HG03460 (cell line): ENCODE data around the gene CRIP1.

Experiments used
- ATAC-seq: cut with Tn5 transposase; IDR thresholded peaks from one replicate; pipeline ENCODE4 v1.9.1; 2021; ENCODE audit not compliant: unreplicated experiment

CRIP1 gene

GRCh38 chr14:105492031-105492970 lies 5.6 kb downstream of the CRIP1 start:
- ATAC-seq = no peak

DNA sequence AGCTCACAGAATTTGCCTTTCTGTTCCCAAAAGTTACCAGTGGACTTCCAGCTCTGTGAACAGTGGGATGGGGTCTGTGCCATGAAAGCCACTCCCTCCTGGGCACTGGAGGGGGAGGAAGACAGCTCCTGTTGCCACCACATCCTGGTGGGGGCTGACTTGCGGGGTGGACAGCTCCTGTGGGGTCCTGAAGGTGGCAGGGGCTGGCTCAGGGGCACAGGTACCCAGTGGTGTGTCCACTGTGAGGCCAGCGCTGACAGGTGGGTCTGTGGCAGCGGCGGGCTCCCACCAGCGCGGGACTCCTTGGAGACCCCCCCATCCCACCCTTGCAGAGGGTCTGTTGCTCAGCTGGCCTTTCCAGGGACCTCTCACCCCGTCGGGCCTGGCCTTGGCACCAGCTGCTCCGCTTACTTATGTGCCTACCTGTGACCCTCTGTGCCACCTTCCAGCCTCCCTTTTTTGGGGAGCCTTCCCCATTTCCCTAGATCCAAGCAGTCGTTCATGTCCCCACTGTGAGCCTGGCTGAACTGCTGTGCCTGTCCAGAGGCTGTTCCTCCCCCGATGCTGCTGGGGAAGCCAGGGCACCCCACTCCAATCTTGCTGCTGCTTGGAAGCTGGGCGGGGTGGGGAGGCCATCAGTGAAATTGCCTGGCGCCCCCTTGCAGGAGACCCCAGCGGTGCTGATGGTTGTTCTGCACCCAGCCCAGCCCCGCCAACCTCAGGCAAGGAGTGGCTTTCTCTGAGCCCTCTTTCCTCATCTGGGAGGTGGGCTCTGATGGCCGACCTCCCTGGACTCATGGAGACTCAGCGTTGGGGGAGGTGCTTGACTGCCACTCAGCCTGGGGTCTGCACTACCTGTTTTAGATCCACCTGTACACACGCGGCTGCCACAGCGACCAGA lies 6.5 kb downstream of the CRIP1 start:
- ATAC-seq = no peak

DNA sequence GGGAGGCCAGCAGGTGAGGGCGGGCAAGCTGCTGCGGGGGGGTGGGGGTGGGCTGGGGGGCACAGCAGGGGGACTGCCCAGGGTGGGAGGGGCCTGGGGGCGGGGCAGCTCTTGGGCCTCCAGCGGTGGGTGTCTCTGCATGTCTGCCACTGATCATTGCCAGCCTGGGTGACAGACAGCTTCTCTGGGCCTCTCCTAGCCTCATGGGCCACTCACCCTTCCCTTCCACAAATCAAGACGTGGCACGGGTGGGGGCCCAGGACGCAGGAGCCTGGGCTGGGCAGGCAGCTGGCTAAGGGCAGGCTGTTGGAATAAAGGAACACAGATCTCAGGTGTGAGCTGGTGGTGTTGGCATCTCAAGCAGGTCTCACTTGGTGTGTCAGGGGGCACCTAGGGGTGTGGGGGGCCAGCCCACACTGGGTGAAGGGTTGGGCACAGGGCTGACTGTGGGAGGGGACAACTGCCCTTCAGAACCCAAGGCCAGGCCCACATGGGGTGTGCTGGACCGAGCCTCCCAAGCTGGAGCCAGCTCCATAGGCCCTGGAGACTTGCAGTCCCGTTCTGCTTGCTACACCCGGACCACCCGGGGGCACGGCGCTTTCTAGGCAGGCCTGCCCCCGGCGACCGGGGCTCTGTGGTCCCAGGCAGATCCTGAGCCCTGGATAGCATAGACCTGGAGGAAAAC lies 7.4 kb downstream of the CRIP1 start:
- ATAC-seq = no peak

DNA sequence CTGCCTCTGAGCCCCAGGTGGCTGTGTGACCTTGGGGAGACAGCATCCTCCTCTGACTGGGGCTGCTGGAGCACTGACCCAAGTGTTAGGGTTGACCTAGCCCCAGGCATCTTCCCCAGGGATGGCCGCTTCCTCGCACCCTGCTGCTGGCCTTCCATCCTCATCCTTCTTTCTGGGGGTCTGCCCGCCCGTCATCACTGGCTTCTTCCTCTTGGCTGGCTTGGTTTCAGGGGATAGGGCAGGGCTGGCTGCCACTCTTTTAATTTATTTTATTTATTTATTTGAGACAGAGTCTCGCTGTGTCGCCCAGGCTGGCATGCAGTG lies 7.9 kb downstream of the CRIP1 start:
- ATAC-seq = no peak

- ATAC-seq = no peak
Observed at GRCh38 chr14:105495101-105495989, 8.7 kb downstream of the CRIP1 start.

GRCh38 chr14:105495990-105496830 lies 9.5 kb downstream of the CRIP1 start:
- ATAC-seq = no peak

DNA sequence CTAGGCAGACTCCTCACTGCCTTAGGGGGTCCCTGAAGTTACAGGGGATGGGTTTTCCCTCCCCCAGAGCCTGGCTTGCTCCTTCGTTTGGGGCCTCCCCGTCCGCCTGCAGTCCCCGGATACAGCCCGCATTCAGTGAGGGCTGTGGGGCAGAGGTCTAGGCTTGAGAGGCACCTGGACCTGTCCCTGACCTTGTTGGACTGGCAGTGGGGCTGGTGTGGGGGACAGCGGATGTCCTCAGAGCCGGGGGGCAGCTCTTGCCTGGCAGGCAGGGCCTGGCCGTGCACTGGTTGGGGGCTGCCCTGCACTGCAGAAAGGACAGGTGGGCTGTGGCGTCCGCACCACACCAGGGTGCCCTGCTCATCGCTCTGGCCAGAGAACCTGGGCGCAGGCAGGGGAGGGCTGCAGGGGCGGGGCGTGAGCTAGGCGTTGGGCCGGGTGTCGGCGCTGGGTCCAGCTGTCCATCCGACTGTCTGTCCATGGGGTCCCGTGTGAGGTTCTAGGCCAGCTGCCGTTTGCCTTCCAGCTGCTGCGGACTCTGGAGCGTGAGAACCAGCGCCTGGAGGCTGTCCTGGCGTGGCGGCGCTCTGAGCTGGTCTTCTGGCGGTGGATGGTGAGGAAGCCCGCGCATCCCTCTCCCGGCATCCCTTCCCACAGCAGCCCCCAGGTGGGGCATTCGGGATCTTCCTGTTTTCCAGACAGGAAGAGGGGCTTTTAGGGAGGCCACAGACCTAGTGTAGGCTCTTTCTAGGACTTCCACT lies 10.3 kb downstream of the CRIP1 start:
- no peak for ATAC-seq

DNA sequence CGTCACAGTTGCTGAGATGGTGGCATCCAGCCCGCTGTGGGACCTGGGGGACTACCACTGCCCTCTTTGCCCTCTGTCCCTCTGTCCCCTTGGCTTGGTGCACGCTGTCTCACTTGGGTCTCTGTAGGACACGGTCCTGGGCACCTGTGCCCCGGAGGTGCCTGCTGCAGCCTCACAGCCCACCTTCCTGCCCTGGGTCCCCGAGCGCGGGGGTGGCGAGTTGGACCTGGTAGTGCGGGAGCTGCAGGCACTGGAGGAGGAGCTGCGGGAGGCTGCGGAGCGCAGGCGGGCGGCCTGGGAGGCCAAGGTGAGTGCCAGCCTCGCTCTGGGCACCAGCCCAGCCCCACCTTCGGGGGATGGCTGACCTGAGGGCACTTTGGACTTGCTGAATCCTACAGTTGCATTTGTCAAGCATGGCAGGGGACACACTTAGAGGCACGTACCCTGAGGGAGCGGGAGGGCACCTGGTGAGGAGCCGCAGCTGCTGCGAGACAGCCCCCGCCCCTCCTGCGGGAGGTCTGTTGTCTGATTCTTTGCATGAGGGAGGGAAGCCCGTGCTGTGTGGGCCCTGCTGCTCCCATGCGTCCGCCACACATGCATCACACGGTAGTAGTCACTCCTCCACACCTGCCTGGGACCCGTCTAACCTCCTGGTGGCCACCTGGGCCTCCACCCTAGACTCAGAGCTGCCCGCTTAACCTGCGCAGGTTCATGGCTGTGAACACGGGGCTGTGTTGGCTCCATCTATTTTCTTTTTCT lies 11.2 kb downstream of the CRIP1 start:
- ATAC-seq = no peak

DNA sequence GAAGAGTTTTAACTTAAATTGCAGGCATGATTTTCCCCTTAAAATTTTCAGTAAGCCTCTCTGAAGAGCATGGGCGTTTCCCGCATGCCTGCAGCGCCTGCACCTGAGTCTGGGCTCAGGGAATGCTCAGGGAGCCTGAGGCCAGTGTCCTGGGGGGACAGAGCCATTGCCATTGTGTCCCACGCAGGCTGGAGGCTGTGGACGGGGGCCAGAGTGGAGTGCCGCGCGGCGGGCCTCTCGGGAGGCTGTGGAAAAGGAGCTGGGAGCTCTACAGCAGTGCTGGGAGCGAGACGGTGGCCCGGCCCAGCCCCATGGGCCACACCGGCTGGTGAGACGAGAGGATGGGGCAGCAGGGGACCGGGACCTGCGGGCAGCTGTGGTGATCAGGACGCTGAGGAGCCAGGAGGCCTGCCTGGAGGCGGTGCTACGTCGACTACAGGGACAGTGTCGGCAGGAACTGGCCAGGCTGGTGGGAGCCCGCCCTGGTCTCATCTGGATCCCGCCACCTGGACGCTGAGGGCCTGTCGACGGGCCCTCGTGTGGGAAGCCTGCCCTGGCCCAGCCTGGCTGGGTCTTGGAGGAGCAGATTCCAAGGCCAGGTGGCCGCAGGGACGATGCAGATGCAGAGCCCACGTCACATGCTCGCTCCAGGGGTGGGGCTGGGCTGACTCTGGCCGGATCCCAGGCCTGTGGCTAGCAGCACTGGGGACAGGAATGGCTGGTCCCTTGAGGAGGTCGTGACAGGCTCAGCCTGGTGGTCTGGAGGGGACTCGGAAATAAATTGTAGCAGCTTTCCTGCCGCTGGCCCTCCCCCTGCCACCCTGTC lies 12.0 kb downstream of the CRIP1 start:
- ATAC-seq = no peak

GRCh38 chr14:105499256-105500035 lies 12.8 kb downstream of the CRIP1 start:
- ATAC-seq = no peak

GRCh38 chr14:105500036-105500725 lies 13.5 kb downstream of the CRIP1 start:
- ATAC-seq = no peak

- ATAC-seq = no peak
Observed at GRCh38 chr14:105500726-105501101, 14.0 kb downstream of the CRIP1 start.

DNA sequence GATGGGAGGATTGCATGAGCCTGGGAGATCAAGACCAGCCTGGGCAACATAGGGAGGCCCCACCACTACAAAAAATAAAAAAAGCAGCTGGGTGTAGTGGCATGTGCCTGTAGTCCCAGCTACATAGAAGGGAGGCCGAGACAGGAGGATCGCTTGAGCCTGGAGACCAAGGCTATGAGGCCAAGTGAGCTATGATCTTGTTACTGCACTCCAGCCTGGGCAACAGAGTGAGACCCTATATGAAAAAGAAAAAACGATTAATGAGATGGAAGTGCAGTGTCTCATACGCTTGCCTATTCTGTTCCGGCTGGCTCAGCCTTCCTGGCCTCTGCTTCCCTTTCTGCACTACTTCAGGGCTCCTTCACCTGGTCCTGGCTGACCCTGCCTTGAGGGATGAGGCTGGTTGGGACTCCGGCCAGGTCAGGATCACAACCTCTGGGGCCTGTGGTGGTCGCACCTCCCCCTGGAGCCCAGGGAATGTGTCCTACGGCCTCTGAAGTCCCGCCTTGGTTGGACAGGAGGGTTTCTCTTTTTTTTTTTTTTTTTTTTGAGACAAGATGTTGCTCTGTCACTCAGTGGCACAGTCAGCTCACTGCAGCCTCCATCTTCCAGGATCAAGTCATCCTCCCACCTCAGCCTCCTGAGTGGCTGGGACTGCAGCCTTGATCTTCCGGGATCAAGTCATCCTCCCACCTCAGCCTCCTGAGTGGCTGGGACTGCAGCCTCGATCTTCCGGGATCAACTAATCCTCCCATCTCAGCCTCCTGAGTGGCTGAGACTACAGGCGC lies 15.0 kb downstream of the CRIP1 start:
- ATAC-seq = no peak

DNA sequence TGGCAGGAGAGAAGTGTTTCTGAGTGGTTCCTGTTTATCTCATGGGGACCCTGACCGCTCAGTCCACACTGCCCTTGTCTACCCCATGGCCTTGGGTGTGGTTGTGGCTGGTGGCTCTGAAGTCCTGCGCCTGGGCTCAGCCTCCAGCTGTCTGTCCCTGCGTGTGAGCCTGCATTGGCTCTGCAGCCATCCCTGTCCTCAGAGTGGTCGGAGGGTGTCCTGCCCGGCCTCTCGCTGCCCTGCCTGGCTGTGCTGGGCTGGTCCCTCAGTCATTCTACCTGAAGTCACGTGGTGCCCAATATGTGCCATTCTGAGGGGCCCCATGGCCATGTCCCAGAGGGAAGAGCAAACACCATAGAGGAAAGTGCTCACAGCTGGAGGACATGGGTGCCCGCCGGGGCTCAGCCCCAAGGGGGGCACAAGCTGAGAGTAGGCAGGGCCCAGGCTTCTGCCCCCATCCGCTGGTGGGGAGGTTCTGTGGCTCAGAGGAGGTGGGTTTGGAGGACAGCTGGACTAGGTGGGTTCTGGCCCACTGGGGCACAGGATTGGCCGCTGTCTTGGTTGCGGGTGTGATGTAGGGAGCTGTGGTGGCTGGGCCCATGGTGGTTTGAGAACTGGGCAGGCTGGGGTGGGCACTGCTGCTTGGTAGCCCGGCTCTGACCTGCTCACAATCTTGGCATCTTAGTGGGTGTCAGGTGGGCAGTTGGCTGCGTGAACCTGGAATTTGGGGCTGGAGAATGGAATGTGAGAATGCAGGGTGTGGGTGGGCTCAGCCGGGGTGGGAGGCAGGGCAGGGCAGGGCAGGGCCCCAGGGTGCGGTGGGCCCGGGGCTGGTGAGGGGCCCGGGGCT lies 16.0 kb downstream of the CRIP1 start:
- no peak for ATAC-seq
